Panc1 (cell line): ENCODE data around the gene RIOK3. TPM values are rescaled to one million over a fixed set of nuclear protein-coding genes. Genes with fewer than 3 reads are reported as not detected.

Experiments used
- ATAC-seq: fragments of 200-7000 bp; cut with Tn5 transposase; 2 replicates; pipeline ENCODE4 v1.9.1; 2020; ENCODE audit warnings: mild to moderate bottlenecking, moderate library complexity
- BruUV-seq: library from RNA; stranded (reverse); fragments of 400-500 nt; replicated peaks from 2 replicates; lab custom pipeline; 2021; lab: Mats Ljungman, UMichigan
- CTCF ChIA-PET: fragments of 300-600 bp; sonication (Branson Sonifier 250); formaldehyde crosslinking; loops from one replicate; lab custom pipeline; 2022; ENCODE audit warnings: antibody characterized with exemption; lab: Charles Lee
- POLR2A ChIA-PET: fragments of 300-600 bp; sonication (Branson Sonifier 250); formaldehyde crosslinking; loops from one replicate; lab custom pipeline; 2022; ENCODE audit warnings: antibody characterized with exemption; lab: Charles Lee
- DNase-seq: peaks from one replicate; pipeline ENCODE4 v3.0.0-alpha.2; 2010; ENCODE audit warnings: low read depth, low spot score
- H3K27ac ChIP-seq: 2 replicates; pipeline ENCODE4 v1.5.1; 2011; ENCODE audit warnings: mild to moderate bottlenecking, low read length, inconsistent platforms
- H3K27me3 ChIP-seq: fragments of 200-500 bp; sonication (Bioruptor generic); 2 replicates; pipeline ENCODE4 v1.6.0; 2014; ENCODE audit warnings: low read length, inconsistent platforms; ENCODE audit not compliant: control insufficient read depth, insufficient read depth
- H3K36me3 ChIP-seq: fragments of 200-500 bp; sonication (Bioruptor generic); 2 replicates; pipeline ENCODE4 v1.5.1; 2014; ENCODE audit warnings: inconsistent platforms, mild to moderate bottlenecking, low read length, moderate library complexity; ENCODE audit not compliant: control insufficient read depth, insufficient read depth
- H3K4me1 ChIP-seq: 2 replicates; pipeline ENCODE4 v1.5.1; 2011; ENCODE audit warnings: inconsistent platforms, mild to moderate bottlenecking, low read length, moderate library complexity; ENCODE audit not compliant: control insufficient read depth, insufficient read depth
- H3K4me3 ChIP-seq, 2 experiments: 2 replicates each; pipeline ENCODE4 v1.5.1; 2011 to 2012; ENCODE audit warnings: low read depth in 2 of 2, low read length in 2 of 2, mild to moderate bottlenecking in 2 of 2, inconsistent platforms in 1 of 2, moderate library complexity in 1 of 2
- H3K9me3 ChIP-seq: fragments of 200-500 bp; sonication (Bioruptor generic); 2 replicates; pipeline ENCODE4 v1.5.1; 2014; ENCODE audit warnings: low read depth, mild to moderate bottlenecking, inconsistent platforms, low read length, moderate library complexity; ENCODE audit not compliant: control insufficient read depth, insufficient read depth
- CTCF ChIP-seq: fragments of 450-650 bp; IDR thresholded peaks from 2 replicates; pipeline ENCODE4 v1.5.1; 2017; ENCODE audit warnings: mild to moderate bottlenecking
- POLR2AphosphoS5 ChIP-seq: IDR thresholded peaks from 2 replicates; pipeline ENCODE4 v1.6.1; 2012; ENCODE audit warnings: mild to moderate bottlenecking, low read depth, low read length, moderate library complexity
- SIN3A ChIP-seq: IDR thresholded peaks from 2 replicates; pipeline ENCODE4 v1.6.1; 2012; ENCODE audit warnings: low read depth, mild to moderate bottlenecking, low read length, moderate library complexity, borderline replicate concordance; ENCODE audit not compliant: insufficient read depth
- TCF7L2 ChIP-seq: IDR thresholded peaks from 2 replicates; pipeline ENCODE4 v1.6.1; 2011; ENCODE audit warnings: mild to moderate bottlenecking, low read depth, low read length, inconsistent platforms
- in situ Hi-C: cut with HindIII; loops from 2 replicates; pipeline ENCODE4 v1.10.0; 2016; ENCODE audit warnings: low sequenced_read_pairs, low pct_unique_long_range_greater_than_20kb
- intact Hi-C: fragments of 100-400 bp; cut with micrococcal nuclease; formaldehyde crosslinking; loops from one replicate; pipeline ENCODE4 v1.10.0; 2022; ENCODE audit not compliant: unreplicated experiment
- total RNA-seq: library from RNA; stranded (reverse); gene quantifications from one replicate; pipeline ENCODE4 v1.2.1, GENCODE V29; 2021; ENCODE audit not compliant: unreplicated experiment
- TF ChIP-seq, protein P1 (sequence below), 2 experiments: IDR thresholded peaks; 2 replicates each; pipeline ENCODE4 v1.6.1; 2011 to 2012; ENCODE audit warnings: low read depth in 2 of 2, control low read depth in 1 of 2, low read length in 1 of 2, mild to moderate bottlenecking in 1 of 2, moderate library complexity in 1 of 2; ENCODE audit not compliant: insufficient read depth in 1 of 2

RIOK3 gene
- total RNA-seq, 1 experiment from 2014 or later = 74.7 TPM

DNA sequence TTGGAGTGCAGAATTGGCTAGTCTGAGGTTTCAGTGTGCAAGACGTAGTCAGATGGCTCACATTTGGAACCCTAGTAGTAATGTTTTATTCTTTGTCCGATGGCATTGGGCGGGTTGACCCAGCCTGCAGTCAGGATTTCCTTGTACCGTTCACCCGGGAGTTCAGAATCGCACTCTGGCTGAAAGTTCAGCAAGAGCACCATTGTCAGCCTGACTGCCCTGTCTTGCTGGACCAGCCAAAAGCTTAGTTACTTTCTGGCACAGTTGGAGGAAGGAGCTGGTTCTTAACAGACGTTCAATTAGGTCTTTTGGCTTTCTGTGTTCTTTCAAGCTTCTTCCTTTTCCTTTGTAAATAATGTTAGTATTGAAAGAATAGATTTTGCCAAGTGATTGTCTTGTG lies 68.8 kb downstream of the RIOK3 start:
- ATAC-seq = no peak
- in situ Hi-C loops = no loop called here
- intact Hi-C loops = no loop called here
- Histone ChIP-seq H3K27ac (no peak overlapping the region), H3K36me3 (peaks cover 17% of the 10 kb centered on the region; the same call in 1 of the 2 replicates), H3K9me3 (no peaks in the 10 kb centered on the region), H3K4me1 (no peaks in the 10 kb centered on the region), H3K27me3 (no peaks in the 10 kb centered on the region), H3K4me3 (no peak overlapping the region)
- DNase-seq = no peak
- TF ChIP-seq SIN3A = no peak
- TF ChIP-seq, protein P1, sequence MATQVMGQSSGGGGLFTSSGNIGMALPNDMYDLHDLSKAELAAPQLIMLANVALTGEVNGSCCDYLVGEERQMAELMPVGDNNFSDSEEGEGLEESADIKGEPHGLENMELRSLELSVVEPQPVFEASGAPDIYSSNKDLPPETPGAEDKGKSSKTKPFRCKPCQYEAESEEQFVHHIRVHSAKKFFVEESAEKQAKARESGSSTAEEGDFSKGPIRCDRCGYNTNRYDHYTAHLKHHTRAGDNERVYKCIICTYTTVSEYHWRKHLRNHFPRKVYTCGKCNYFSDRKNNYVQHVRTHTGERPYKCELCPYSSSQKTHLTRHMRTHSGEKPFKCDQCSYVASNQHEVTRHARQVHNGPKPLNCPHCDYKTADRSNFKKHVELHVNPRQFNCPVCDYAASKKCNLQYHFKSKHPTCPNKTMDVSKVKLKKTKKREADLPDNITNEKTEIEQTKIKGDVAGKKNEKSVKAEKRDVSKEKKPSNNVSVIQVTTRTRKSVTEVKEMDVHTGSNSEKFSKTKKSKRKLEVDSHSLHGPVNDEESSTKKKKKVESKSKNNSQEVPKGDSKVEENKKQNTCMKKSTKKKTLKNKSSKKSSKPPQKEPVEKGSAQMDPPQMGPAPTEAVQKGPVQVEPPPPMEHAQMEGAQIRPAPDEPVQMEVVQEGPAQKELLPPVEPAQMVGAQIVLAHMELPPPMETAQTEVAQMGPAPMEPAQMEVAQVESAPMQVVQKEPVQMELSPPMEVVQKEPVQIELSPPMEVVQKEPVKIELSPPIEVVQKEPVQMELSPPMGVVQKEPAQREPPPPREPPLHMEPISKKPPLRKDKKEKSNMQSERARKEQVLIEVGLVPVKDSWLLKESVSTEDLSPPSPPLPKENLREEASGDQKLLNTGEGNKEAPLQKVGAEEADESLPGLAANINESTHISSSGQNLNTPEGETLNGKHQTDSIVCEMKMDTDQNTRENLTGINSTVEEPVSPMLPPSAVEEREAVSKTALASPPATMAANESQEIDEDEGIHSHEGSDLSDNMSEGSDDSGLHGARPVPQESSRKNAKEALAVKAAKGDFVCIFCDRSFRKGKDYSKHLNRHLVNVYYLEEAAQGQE (IDR thresholded peaks at IDR 0.05; ENCODE audit: insufficient read depth in 1 of 2, low read depth in 2 of 2, low read length in 1 of 2) = no peak
- no peak for TF ChIP-seq CTCF
- TF ChIP-seq TCF7L2 = no peak
- TF ChIP-seq POLR2AphosphoS5 = no peak
- POLR2A ChIA-PET = no interaction called here
- BruUV-seq = no TSS peak
- CTCF ChIA-PET = no interaction called here

GRCh38 chr18:23523429-23524212 lies 70.5 kb downstream of the RIOK3 start:
- ATAC-seq (no peak), DNase-seq (no peak)
- no peaks in the 10 kb centered on the region for H3K27me3 ChIP-seq
- TF ChIP-seq SIN3A (no peak), POLR2AphosphoS5 (no peak), CTCF (no peak), TCF7L2 (no peak)
- TF ChIP-seq, protein P1 (IDR thresholded peaks at IDR 0.05; ENCODE audit: insufficient read depth in 1 of 2, low read depth in 2 of 2, low read length in 1 of 2) = no peak
- no peaks in the 10 kb centered on the region for H3K4me1 ChIP-seq
- ChIA-PET CTCF (no interaction called here), POLR2A (no interaction called here)
- no TSS peak for BruUV-seq
- no peak overlapping the region for H3K27ac ChIP-seq
- no peak overlapping the region for H3K4me3 ChIP-seq
- H3K36me3 ChIP-seq = peaks cover 26% of the 10 kb centered on the region
- in situ Hi-C loops (no loop called here), intact Hi-C loops (no loop called here)
- no peaks in the 10 kb centered on the region for H3K9me3 ChIP-seq
